Right hindlimb (tissue), 1 donor: ENCODE data around the gene COQ10B.
"Not testable (repeated sequence)": the region's sequence is repeated elsewhere in the genome, so short reads cannot be mapped to it uniquely, and the experiment has no call there.

Source experiments
- DNase-seq: peaks from one replicate; pipeline ENCODE4 v3.0.0-alpha.2; 2018

The COQ10B gene

DNA sequence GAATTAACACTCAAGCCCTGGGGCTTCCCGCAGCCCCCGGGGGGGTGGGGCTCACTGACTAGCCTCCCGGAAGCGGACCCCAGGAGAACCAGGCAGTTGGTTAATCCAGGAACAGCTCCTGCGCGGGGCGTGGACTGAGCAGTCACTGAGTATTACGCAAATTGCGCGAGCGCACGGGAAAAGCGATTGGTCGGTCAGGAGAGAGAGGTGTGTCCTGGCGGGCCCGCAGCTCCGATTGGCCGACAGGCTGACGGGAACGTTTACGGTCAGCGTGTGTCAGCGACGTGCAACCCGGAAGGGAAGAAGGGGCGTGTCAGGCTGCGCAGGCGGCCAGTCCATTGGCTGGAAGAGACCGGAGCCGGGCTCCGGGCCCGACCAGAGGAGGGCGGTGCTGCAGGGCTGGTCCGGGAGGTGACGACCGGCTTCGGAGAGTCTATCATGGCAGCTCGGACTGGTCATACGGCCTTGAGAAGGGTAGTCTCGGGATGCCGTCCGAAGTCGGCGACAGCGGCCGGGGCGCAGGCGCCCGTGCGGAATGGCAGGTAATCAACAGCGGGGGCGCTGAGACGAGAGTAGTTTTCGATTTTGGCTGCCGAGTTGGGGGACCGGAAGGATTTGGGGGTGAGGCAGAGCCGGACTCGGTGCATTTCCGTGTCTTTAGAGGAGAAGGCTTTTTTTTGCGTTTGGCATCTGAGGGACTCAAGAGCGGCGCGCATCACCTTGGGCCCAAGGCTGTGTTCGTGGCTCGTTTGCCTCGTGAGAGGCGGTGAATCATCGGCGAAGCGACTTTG is at the start of gene COQ10B:
Gene COQ10B (plus strand): TSS at position 430 of the 791 bp plus-strand sequence. CDS start 9 bp downstream, at position 439.
- peak; percentile 100 for DNase-seq

DNA sequence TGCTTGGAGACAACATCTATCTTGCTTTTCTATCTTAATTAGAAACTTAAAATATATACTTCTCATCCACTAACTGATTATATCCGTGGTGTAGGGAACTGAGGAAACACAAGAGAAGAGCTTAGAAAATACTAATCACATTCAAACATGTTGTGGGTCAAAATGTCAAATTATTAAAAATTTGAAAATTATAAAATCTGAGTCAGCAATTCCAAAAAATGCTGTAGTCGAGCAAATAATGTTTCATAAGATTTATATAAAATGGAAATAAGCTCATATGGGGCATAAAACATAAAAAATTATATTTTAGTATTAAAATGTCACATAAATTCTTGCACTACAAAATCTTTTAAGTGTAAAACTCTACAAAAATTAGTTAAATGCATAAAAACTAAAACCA is 47.8 kb upstream of the COQ10B start:
- no peak for DNase-seq

DNA sequence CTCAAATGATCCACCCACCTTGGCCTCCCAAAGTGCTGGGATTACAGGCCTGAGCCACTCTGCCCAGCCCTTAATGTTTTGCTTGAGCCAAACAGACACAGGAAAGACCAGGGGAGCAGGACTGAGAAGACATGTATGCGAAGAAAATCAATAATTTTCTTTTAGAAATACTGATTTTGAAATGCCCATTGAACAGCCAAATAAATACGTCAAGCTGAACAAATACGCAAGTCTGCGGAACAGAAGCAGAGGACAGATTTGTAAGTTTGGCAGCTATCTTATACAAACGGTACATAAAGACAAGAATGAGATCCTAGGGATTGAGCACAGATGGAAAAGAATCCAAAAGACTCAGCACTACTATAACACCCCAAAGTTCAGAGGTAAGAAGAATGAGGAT is 39.3 kb upstream of the COQ10B start:
- DNase-seq: no peak

DNA sequence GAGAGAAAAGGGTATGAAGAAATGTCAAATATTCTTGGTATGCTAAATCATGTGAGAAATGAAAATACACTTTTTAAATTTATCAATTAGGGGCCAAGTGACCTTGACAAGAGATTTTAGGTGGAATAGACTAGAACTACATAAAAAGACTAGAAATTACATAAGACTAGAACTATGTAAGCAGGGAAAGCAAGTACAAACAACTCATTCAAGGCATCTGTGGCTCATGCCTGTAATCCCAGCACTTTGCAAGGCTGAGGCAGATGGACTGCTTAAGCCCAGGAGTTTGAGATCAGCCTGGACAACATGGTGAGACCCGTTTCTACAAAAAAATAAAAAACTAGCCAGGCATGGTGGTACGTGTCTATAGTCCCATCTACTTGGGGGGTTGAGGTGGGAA is 38.8 kb upstream of the COQ10B start:
- no peak for DNase-seq

DNA sequence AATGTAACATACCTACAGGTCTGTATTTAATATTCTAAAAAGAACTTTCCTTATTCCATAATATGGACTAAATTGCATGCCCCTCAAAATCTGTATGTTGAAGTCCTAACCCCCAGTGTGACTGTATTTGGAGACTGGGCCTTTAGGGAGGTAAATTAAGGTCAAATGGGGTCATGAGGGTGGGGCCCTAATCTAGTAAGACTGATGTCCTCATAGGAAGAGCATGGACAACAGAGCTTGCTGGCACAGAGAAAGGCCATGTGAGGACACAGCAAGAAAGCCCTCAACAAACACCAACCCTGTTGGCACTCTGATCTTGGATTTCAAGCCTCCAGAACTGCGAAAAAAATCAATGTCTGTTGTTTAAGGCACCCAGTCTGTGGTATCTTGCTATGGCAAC is 37.1 kb upstream of the COQ10B start:
- no peak for DNase-seq

DNA sequence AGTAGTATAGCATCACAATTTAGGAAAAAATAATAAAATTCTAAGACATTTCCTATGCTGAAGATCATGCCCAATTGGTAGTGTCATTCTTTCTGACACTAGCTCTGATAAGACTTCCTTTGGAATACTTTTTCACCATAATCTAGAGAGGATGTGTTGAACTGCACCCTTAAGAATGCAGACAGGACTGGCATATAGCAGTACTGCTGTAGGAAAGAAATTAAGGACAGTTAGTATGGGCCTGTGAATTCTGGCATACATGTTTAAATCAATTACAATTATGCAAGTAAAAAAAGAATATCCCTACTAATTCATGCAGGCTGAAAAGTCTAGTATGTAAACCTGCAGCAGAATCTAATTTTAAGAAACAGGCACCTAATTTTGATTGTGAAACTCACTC is 33.9 kb upstream of the COQ10B start:
- DNase-seq: no peak

DNA sequence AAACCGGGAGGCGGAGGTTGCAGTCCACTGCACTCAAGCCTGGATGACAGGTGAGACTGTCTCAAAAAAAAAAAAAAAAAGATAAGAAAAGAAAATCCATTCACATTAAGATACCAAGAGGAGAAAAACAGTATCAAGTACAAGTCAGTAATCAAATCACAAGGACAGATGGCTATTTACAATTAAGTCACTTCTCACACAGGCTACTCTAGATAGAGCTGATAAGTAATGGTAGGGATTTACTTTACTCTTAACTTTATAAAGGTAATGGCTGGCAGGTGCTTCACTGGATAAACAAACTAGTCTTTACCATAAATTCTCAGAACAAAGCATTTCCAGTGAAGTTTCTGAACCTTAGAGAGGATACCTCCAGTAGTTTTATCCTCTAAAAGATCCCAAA is 30.0 kb upstream of the COQ10B start:
- no peak for DNase-seq

DNA sequence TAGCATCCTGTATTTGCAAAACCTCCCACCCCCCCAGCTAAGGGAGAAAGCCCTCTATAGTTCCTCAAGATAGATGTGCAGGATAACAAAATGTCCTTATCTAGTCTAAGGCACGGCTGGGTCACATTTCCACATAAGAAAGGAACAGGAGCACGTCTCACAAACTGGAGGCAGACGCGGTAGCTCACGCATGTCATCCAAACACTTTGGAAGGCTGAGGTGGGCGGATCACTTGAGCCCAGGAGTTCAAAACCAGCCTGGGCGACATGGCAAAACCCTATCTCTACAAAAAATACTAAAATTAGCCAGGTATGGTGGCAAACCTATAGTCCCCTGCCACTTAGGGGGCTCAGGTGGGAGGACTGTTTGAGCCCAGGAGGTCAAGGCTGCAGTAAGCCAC is 27.8 kb upstream of the COQ10B start:
- DNase-seq: no peak

DNA sequence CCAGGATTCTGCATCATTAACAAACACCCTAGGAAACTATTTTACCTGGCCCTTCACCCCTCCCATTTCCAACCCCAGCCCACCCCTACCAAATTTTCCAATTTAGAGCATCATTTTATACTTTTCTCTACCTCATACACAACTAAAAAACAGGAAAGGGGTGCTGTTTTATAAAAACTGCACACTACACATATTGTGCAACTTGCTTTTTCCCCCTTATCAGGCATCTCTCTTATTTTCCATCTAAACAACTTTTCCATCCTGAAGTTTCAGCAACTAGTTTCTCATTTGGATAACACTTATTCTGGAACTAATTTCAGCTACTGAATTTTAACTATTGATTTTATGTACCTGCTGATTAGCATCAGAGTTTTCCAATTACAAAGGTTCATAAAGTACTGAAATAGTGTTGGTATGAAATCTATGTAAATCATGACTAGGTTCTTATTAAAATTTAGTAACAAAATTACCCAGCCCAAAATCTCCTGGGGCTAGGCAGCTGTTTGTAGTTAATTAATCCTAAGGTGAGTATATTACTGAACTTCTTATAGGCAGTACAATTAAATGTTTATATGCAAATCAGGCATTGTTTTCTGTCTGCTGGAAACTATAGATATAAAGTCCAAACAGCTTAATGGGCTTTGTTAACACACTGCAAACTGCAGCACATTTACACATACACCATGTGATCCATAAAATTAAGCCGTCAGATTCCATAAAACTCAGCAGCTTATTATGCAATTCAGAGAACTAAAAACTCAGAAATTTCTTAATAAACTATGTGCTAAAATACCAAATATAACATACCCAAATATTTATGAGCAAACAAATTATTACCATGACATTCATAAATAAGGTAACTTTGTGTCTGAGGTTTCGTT is 26.4 kb upstream of the COQ10B start:
- no peak for DNase-seq

DNA sequence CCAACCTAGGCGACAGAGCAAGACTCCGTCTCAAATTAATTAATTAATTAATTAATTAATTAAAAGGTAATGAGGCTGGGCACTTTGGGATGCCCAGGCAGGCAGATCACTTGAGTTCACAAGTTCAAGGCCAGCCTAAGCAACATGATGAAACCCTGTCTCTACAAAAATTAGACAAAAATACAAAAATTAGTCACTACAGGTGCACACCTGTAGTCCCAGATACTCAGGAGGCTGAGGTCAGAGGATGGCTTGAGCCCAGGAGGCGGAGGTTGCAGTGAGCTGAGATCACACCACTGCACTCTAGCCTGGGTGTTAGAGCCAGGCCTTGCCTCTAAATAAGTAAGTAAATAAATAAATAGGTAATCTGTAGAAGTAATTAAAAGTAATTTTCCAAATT is 25.4 kb upstream of the COQ10B start:
- no peak for DNase-seq

DNA sequence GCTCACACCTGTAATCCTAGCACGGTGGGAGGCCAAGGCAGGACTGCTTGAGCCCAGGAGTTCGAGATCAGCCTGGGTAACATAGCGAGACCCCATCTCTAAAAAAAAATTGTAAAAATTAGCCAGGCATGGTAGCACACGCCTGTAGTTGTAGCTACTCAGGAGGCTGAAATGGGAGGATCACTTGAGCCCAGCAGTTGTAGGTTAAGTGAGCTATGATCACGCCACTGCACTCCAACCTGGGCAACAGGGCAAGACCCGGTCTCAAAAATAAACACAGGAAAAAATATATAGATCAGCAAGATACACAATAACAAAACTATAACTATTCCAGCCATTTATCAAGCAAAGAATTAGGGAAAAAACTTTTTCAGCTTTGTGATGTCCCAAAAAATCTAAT is 21.5 kb upstream of the COQ10B start:
- no peak for DNase-seq

DNA sequence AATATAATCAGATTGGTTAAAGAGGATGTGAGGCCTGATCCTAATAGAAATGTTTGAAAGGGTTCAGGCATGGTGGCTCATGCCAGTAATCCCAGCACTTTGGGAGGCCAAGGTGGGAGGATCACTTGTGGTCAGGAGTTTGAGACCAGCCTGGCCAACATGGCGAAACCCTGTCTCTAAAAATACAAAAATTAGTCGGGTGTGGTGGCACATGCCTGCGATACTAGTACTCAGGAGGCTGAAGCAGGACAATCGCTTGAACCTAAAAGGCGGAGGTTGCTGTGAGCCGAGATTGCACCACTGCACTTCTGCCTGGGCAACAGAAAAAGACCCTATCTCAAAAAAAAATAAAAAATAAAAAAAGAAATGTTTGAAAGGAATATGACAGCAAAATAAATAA is 20.8 kb upstream of the COQ10B start:
- not testable (repeated sequence) for DNase-seq

DNA sequence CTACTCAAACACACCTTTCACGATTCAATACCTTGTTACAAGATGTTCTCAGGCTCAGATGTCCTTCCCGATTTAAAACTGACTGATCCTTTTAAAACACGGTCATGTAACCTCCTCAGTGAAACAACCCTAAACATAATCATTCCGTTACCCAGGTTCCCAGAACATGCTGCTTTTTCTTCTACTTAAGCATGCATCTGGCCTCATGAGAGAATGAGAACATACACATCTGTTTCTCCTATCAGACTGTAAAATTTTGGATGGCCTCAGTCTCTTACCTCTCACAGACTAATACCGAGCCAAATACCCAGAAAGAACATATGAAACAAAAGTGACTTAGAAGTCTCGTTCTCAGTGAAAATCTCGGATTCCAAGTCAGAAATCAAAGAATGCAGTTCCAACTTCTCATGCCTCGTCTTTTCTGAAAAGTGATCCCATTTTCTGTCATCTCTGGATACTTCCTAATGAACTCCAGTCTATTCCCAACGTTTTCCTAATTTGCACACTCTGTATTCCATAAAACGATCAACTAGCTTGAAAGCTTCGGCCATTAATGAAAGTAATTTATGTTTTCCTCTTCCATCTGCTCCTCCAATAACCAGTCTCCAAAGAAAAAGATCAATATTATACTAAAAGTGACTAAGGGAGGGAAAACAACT is 19.4 kb upstream of the COQ10B start:
- no peak for DNase-seq

DNA sequence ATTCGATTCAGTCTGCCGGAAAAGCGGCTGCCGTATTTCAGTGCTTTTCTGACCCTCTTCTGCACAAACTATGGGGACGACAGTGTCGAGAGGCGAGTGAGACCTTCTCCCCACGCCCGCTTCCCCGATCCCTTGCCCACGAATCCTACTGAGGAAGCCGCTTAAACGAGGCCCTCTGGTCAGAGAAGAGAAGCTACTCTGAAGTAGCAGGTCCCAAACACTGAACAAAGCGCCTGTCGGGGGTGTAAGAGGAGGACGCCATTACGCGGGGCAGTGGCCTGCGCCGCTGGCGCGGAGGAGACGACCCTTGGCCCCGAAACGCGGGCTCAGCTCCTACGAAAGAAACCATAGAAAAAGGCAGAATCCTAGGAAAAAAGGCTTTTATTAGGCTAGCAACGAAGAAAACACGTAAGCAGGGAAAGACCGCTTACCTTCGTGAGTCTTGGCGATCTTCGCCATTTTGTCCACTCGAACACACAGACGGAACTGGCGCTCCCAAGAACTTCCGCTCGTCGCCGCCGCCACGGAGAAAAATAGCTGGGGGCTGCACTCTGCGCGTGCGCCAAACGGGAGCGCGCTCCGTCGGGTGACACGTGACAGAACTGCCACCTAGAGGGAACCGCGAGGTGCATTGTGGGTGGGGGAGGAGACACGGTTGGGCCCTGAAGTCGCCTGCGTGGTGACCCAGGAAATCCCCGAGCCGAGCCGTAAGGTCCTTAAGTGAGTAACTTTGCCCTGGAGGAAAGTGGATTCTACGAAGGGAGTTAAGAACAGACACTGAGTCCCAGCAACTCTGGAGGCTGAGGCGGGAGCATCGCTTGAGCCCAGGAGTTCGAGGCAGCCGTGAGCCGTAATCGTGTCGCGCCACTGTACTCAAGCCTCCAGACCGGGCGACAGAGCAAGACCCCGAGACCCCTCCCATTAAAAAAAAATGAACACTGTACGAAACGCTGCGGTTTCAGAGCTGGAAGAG is 18.5 kb upstream of the COQ10B start, which contains the start of gene SF3B1:
Gene SF3B1 (minus strand): TSS at position 488 of the 973 bp plus-strand sequence. CDS start 29 bp downstream, at position 459.
- DNase-seq: peak; percentile 99

DNA sequence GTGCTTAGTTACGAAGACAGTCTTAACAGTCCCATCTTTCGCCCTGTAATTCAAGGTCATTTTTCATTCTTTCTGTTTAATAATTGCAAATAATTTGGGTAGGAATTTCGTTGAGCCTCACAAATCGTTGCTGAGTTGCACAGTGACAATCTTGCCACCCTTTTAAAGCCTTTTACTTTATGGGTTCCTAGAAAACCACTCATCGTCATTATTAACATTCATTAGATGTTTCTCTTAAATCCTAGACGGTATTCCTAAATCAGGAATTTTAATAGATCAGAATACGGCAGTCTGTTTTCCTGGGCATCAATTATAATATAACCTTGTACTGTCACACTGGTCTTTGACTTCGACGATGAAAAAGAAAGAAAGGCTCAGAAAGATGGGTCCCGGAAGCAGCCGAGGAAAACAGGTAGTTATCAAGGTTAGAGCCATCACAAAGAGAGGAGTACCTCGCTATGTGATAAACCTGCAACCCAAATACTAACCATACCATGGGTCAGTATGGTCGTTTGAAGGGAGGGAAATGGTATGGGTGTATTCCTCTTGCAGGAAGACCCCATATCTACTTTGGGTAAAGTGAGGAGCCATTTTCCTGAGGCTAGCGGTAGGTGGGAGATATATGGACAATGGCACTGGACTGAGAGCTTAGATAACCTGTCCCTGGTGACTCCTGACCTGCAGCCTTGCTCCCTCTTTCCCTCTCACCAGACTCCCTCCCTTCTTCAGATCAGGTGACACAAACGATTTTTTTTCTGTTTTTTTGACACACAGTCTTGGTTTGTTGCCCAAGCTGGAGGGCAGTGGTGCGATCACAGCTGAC is 17.5 kb upstream of the COQ10B start:
- DNase-seq: no peak

DNA sequence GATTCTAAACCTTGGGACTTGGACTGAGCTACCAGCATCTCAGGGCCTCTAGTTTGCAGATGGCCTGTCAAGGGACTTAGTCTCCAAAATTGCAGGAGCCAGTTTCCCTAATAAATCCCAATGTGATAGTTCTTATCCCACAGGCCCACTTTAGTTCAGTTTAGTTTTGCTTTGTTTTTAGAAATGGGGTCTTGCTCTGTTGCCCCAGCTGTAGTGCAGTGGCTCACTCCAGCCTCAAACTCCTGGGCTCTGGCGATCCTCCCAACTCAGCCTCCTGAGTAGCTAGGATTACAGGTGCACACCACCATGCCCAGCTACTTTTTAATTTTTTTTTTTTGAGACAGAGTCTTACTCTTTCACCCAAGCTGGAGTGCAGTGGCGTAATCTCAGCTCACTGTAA is 16.0 kb upstream of the COQ10B start:
- DNase-seq: no peak

DNA sequence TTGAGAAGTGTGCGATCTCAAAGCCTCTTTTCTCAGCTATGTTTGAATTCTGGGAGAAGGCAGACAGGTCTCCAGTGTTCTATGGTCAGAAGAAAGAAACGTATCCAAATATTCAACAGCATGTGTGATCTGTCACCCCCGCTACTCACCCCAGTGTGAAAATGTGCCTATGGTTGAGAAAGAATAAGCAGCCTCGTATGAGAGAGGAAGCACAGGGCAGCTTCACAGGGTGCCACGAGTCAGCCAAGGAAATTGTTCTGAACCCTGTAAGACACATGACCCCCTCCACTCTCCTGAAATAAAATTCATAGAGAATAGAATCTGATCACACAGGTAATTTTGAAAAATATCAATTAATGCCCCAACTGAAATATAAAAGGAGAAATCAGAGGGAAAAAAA is 10.5 kb upstream of the COQ10B start:
- no peak for DNase-seq

DNA sequence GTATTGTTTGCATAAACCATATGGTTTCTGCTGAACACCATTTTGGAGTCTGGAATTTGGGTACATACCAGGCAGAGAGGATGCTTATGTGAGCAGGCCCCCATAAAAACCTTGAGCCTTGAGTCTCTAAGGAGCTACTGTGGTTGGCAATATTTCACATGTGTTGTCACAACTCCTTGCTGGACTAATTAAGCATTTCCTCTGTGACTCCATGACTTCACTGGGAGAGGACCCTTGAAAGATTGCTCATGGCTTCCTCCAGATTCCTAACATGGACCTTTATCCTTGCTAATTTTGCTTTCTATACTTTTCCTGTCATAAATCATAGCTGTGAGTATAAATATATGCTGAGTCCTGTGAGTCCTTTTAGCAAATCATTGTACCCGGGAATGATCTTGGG is 7.6 kb upstream of the COQ10B start:
- no peak for DNase-seq

DNA sequence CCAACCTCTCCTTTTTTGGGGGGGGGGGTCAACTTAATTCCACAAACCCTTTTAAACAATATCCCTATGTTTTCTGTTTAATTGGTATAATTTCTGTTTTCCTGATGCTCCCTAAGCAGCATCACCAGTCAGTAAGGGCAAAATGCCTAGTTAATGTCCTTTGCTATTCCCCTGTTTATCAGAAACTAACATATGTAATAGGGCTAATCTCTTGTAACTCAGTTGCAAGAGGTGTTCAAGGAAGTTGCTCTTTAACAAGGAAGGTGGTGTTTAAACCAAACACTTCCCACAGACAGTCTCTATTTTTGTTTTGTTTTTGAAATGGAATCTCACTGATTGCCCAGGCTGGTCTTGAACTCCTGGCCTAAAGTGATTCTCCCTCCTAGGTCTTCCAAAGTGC is 6.5 kb upstream of the COQ10B start:
- DNase-seq: no peak

DNA sequence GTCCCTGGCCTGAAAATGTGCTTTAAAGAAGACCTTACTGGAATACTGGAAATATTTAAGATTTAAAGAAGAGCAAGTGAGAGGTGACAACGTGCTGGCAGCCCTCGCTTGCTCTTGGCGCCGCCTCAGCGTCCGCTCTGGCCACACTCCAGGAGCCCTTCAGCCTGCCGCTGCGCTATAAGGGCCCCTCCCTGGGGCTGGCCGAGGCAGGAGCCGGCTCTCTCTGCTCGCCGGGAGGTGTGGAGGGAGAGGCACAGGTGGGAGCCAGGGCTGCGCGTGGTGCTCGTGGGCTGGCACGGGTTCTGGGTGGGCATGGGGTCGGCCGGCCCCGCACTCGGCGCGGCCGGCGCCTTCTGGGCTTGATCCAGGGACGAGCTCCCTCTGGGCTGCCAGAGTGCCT is 2.9 kb upstream of the COQ10B start:
- DNase-seq: no peak

DNA sequence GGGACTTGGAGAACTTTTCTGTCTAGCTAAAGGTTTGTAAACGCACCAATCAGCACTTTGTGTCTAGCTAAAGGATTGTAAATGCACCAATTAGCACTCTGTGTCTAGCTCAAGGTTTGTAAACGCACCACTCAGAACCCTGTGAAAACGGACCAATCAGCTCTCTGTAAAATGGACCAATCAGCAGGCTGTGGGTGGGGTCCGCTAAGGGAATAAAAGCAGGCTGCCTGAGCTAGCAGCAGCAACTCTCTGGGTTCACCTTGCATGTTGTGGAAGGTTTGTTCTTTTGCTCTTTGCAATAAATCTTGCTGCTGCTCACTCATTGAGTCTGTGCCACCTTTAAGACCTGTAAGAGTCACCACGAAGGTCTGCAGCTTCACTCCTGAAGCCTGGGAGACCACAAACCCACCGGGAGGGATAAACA is 2.4 kb upstream of the COQ10B start:
- not testable (repeated sequence) for DNase-seq
